Vagina (tissue), 2 donors: ENCODE results near the gene JUN.

Source experiments
- POLR2A ChIP-seq, 2 donors: fragments of 450-650 bp; IDR thresholded peaks; one replicate each; pipeline ENCODE4 v1.6.1; 2017; ENCODE audit warnings: antibody characterized with exemption in 2 of 2, mild to moderate bottlenecking in 2 of 2, moderate library complexity in 2 of 2
- POLR2AphosphoS5 ChIP-seq, 2 donors: sonication (generic); formaldehyde crosslinking; IDR thresholded peaks; one replicate each; pipeline ENCODE4 v1.9.0; 2017; ENCODE audit warnings: antibody characterized with exemption in 2 of 2, mild to moderate bottlenecking in 2 of 2, low read depth in 1 of 2; ENCODE audit not compliant: insufficient read depth in 1 of 2
- TF ChIP-seq, protein P1 (sequence below), 3 experiments: fragments of 450-650 bp in 2 of 3; fragments of 200-600 bp in 1 of 3; sonication (generic) in 1 of 3; IDR thresholded peaks; one replicate each; pipeline ENCODE4 v1.5.1; 2017 to 2019; ENCODE audit warnings: antibody characterized with exemption in 3 of 3, mild to moderate bottlenecking in 2 of 3, moderate library complexity in 2 of 3

DNA sequence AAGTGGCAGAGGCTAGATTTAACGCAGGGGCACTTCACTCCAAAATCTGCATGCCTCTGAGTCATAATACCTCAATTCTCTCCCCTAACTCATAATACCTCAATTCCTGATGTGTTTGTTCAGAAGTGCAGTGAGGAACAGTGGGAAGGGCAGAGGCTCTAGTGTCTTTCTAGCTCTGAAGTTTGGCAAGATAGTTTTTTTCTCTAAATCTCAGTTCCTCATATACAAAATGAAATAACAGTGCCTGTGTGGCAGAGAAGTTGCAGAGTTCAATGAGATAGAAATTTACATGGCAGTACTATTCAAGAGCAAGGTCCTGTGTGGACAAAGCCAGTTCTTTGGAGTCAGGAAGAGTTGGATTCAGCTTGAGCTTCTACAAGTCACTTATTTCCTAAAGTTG is 9.8 kb downstream of the JUN start:
- TF ChIP-seq POLR2A (IDR thresholded peaks at IDR 0.05) (no peak), POLR2AphosphoS5 (IDR thresholded peaks at IDR 0.05; ENCODE audit: insufficient read depth in 1 of 2, low read depth in 1 of 2) (no peak)
- TF ChIP-seq, protein P1, sequence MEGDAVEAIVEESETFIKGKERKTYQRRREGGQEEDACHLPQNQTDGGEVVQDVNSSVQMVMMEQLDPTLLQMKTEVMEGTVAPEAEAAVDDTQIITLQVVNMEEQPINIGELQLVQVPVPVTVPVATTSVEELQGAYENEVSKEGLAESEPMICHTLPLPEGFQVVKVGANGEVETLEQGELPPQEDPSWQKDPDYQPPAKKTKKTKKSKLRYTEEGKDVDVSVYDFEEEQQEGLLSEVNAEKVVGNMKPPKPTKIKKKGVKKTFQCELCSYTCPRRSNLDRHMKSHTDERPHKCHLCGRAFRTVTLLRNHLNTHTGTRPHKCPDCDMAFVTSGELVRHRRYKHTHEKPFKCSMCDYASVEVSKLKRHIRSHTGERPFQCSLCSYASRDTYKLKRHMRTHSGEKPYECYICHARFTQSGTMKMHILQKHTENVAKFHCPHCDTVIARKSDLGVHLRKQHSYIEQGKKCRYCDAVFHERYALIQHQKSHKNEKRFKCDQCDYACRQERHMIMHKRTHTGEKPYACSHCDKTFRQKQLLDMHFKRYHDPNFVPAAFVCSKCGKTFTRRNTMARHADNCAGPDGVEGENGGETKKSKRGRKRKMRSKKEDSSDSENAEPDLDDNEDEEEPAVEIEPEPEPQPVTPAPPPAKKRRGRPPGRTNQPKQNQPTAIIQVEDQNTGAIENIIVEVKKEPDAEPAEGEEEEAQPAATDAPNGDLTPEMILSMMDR (IDR thresholded peaks at IDR 0.05): no peak
